GM21529 (cell line): ENCODE data around the gene PCGF5.
"Not testable (repeated sequence)": the region's sequence is repeated elsewhere in the genome, so short reads cannot be mapped to it uniquely, and the experiment has no call there.

Experiments used
- ATAC-seq: cut with Tn5 transposase; IDR thresholded peaks from one replicate; pipeline ENCODE4 v1.9.1; 2021; ENCODE audit not compliant: unreplicated experiment

Gene PCGF5

DNA sequence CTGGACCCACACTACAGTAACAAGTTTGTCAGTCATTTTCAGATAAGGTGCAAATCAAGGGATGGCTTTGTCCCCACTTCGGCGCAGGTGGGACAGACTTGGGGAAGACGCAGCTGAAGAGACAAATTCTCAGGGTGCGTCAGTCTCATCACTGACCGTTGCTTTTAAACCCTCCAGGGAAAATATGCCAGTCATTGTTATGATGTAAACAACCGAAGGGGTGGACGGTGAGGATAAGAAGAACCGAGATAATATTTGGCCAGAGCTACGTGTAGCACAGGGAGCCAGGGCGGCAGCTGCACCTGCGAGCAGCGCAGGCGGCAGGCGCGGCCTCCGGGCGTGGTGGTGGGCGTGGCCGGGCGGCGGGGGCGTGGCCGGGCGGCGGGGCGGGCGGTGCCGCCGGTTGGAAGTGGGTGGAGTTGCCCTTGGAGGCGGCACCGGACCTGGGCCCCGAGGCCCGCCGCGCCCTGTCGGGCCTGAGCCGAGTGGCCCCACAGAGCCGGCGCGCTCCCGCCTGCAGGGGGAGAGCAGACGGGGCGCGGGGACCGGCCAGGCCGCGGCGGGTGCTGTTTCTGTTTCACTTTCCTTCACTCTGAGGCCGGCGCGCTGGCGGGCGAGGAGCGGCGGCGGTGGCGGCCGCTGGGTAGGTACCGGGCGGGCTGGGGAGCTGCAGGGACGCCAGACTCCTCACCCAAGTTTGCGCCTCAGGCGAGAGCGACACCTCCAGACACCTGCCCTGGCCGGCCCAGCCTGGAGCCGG lies at the start of gene PCGF5:
PCGF5 (plus strand) TSS at position 470 of the 760 bp plus-strand sequence. CDS start 2,209 bp downstream, outside the sequence.
- peak; percentile 93 for ATAC-seq

DNA sequence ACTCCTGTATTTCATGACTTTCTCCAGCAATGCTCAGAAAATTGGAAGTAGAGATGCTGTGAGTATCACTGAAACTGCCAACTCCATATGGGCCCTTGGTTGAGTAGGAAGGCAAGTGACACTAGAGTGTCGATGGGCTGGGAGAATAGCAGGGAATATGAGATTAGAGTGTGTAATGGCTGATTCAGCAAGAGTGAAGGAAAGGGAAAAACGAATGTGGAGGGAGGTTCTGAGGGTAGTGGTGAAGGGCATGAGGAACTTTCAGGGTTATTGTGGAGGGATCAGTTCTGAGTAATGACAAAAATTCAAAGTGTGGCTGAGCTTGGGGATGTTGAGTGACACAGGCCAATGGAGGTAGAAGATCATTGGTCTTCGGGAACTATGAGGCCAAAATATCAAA lies 49.0 kb upstream of the PCGF5 start:
- ATAC-seq: no peak

DNA sequence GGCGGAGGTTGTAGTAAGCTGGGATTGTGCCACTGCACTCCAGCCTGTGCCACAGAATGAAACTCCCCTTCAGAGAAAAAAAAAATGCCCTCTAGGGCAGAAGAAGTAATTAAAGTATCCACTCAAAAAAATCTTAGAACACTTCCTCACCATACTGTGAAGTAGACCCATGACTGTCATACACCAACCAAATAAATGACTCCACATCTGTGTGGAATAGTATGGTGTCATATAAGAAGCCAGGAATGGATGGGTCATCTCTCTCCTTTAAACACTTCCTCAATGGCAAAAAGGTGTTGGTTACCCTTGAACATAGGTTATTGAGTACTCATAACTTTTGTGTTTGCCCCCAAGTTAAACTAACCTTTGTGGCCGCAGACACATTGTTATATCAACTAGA lies 48.1 kb upstream of the PCGF5 start:
- no peak for ATAC-seq

DNA sequence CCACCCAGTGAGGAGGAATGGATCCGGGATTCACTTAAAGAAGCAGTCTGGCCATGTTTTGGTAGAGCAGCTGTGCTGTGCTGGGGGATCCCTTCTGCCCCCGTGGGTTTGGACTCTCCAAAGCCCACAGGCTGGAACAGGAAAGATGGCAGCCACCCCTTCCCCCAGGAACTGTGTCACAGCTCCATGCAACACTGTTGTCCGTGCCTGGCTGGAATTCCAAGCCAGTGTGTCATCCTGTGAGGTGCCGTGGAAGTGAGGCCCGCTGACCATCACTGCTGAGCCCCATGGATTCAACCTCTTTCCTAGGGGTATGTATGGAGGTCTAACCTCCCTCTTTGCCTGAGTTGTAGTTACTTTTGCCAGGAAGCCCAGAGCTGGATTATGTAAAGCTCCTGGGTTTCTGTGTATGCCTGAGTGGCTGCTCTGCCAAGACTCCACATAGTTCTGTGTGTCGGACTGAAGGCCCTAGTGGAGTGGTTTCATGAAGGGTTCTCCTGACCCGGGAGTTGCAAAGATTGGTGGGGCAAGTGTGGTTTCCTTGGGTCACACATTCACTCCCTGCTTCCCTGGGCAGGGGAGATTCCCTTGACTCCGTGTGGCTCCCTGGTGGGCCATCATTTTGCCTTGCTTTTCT lies 35.1 kb upstream of the PCGF5 start:
- ATAC-seq: no peak

DNA sequence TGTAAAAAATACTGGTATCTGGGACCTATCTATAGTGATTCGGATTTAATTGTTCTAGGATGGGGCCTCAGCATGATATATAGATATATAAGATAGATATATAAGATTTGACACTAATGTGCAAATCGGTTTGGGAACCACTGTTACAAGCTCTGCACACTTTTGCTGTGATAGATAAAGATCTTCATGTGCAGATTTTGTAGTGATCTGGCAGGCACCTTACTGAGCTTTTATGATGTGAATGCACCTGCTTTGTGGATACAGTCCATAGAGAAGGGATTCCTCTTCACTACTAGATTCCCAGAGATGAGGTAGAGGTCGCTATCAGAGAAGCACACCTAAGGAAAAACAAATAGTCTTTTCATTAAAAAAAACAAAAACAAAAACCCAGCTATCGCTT lies 33.3 kb upstream of the PCGF5 start:
- ATAC-seq: no peak

DNA sequence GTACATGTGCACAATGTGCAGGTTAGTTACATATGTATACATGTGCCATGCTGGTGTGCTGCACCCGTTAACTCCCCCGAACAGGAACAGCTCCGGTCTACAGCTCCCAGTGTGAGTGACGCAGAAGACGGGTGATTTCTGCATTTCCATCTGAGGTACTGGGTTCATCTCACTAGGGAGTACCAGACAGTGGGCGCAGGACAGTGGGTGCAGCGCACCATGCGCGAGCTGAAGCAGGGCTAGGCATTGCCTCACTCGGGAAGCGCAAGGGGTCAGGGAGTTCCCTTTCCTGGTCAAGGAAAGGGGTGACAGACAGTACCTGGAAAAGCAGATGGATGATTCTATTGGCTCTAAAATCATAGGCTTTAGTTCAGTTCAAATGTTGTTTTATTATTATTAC lies 32.5 kb upstream of the PCGF5 start:
- not testable (repeated sequence) for ATAC-seq

DNA sequence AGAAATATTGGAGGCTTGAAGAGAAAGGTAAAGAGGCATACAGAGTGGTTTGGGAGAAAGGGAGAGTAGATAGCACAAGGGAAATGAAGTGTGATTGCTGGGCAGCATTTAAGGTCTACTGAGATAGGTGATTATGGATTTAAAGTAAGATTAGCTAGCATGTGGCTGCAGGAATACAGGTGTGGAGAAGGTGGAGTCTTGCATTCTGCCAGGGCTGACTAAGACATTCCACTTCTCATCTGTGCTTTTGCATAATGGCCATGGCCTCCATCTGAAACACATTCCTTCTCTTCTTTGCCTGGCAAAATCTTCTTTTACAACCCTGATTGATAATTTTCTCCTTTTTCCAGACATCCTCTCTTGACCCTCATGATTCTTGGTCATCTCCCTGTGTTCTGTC lies 31.6 kb upstream of the PCGF5 start:
- no peak for ATAC-seq

DNA sequence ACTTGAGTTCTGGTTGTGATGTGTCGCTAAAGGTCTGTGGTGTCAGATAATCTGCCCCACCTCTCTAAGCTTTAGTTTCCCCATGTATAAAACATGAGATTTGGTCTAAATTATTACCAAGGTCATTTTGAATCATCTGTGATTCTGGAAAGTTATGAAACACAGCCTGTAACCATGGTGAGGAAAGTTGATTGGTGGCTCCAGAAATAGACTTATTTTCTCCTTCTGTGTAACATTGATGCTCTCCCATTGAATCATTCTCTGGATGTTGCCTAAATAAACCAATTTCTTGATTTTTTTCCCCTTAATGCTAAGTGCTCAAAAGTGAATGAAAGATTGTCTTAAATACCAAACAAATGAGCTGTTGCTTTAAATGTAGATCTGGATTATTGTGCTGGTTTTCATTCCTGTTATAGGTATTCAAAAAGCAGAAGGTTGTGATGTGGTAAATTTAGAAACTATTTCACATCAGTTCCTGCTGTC lies 30.0 kb upstream of the PCGF5 start:
- no peak for ATAC-seq

DNA sequence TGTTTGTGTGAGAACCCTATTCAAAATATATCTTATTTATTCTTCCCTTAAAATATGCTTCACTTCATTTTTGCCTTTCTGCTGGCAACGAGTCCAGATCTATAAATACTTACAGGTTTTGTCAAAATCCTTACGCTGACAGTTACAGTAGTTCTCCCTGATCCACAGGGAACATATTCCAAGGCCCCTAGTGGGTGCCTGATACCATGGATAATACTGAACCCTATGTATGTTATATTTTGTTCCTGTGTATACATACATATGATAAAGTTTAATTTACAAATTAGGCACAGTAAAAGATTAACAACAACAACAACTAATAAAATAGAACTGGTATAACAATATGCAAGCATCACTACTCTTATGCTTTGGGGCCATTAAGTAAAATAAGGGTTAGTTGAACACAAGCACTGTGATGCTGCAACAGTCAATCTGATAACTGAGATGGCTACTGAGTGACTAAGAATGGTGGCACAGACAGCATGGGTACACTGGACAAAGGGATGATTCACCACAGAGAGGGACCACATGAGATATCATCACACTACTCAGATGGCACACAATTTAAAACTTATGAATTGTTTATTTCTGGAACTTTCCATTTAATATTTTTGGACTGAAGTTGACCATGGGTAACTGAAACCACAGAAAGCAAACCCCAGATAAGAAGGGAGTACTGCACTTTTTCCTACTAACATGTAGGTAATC lies 29.4 kb upstream of the PCGF5 start:
- ATAC-seq: peak; percentile 75

DNA sequence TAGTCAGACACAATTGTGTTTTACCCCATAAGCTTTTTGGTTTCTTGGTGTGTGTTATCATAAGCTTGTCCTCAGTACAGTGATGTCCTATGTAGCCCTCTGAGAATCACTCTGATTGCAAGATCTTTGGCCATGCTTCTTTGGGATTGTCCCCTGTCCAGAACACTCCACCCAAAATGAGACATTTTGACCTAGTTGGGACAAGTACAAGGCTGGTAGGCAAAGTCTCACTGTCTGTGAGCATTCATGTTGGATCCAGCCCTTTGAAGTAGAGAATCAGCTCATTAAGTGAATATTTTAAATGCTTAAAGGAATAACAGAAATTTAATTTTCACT lies 28.9 kb upstream of the PCGF5 start:
- no peak for ATAC-seq

DNA sequence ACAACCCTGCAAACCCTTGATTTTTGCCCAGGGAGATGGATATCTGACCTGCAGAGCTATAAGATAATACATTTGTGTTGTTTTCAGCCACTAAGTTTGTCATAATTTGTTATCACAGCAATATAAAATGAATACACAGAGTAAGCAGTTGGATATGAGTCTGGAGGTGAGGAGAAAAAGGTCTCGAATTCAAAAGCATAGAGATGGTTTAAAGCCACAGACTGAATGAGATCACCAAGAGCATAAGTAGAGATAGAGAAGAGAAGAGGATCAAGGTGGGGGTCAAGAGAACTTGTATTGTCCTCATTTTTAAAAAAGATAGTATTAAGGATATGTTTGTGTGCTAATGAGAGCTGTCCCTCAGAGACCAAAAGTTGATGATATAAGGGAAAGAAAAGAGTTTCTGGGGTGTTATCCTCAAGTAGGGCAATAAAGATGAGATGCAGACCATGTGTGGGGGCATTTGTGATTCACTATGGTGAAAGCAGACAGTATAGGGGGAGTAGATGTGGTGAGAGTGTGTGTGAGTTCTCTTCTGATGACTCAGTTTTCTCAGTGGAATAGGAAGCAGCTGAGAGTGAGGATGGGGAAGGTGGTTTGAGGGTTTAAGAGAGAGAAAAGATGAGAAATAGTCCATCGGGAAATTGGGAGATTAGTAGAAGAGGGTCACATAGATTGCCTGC lies 25.8 kb upstream of the PCGF5 start:
- ATAC-seq: no peak

DNA sequence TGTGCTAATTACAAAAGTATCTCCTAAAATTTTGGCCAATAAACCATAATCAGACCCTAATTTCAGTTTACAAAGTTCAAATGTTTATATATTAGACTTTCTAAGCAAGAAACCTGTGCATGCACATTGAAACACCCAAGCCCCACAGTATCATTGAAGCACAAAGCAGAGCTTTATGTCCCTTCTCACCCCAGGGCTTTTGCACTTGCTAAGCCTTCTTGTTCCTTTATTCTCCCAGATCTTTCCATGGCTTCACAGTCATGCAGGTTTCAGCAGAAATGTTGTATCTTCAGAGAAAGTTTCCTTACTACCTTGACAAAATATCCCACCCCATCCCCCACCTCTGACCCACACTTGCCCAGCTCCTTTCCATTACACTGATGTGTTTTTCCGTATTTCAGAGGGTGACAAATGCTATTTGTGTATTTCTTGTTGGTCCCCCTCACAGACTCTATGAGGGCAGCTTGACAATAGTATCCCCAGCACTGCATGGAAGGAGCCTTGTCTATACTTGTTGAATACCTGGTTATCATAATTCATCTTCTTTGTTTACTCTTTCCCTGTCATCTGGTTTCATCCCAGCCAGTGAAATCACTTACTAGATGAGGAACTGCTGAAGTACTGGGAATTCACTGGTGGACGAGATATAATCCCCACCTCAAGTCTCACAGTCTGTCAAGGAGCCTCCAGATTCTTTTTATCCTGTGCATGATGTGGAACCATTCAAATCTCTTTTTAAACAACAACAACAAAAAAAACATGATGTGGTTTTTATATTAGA lies 24.0 kb upstream of the PCGF5 start:
- ATAC-seq: no peak

DNA sequence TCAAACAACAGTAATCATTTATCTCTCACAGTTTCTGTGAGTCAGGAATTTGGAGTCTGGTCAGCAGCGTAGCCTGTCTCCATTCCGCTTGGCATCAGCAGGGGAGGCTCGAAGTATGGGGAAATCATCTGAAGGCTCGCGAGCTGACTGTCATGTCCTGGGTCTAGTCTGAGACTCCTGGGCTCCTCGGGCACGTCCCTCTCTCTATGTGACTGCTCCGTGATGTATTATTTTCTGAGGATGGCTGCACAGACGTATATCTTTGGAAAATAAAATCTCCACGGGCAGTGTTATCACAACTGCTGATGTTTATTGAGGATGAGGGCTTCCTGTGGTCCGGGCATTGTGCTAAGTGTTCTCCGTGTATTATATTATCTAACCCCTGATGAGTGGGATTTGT lies 23.3 kb upstream of the PCGF5 start:
- no peak for ATAC-seq

DNA sequence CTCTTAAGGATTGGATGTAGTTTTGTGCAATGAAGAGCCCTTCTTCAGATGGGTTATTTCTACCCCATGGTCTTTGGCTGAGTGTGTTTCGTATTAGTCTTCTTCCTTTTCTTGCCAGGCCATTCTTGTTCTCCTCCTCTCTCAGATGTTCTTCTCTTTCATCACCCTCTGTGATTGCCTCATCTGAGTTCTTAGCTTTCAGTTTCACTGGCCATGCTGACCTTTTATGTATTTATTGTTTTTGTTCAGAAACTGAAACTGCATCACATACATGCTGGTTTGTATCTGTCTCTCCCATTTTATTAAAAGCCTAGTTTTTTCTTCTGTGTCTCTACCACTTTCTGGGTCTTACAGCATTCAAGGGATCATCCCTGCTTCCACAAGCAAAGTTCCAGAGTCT lies 21.7 kb upstream of the PCGF5 start:
- peak; percentile 74 for ATAC-seq

DNA sequence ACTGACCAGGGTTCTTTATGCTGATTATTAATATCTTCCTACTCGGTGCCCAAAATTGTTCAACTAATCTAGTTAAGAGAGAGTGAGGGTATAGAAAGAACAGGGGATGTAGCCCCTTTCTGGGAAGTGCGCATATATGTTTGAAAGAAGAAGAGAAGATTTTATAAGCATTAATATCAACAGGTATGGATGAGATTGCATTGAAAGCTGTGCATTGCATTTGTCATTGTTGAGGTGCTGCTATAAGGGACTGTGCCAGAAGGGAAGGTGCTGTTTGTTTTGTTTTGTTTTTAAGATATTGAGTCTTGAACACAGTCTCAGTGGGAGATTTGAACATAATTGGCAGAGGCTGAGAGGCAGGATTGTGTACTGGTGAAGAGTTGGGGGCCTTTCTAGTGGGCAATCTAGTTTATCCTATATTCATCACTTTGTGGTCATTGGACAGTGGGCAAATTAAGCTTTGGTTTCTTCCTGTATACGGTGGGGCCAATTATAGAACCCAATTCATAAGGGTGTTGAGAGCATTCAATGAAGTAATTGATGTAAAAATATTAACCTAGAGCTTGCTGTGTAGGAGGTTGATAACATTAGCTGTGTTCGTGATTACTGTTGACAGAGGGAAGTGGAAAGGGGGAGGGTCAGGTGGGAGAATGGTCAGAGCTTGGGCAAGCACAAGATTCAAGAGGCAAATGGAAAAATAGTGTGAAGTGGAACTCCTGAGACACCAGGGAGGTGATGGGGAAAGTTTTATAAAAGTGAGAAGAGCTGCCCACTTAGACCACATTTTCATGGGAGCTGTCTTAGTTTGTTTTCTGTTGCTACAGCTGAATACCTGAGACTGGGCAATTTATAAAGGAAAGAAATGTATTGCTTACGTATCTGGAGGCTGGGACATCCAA lies 19.9 kb upstream of the PCGF5 start:
- no peak for ATAC-seq

DNA sequence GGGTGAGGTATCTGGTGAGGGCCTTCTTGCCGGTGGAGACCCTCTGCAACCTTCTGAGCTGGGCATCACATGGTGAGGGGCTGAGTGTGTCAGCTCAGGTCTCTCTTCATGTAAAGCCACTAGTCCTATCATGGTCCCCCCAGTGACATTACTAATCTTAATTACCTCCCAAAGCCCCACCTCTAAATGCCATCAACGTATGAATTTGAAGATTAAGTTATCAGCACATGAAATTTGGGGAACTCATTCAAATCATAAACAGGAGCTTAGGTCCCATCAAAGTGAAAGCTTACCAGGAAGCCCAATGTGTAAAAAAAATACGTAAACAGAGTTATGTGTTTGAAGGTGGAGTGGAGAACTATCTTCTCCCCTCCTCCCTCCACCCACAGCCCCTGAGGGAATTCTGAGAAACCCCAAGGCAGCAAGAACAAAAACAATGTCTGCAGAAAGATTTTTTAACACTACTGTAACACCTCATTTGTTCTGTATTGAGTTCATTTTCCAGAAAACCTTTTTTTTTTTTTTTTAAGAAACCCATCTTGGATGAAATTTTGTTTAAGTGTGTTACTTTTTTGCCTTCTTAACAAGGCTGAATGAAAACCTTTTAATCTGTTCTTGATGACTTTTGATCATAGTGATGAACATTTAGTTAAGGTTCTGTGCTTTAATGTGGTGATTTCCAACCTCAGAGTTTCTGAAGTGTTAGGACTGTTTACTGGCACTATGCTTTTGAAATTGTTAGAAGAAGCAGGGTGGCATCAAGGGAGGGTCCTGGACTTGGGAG lies 19.1 kb upstream of the PCGF5 start:
- peak; percentile 48 for ATAC-seq

DNA sequence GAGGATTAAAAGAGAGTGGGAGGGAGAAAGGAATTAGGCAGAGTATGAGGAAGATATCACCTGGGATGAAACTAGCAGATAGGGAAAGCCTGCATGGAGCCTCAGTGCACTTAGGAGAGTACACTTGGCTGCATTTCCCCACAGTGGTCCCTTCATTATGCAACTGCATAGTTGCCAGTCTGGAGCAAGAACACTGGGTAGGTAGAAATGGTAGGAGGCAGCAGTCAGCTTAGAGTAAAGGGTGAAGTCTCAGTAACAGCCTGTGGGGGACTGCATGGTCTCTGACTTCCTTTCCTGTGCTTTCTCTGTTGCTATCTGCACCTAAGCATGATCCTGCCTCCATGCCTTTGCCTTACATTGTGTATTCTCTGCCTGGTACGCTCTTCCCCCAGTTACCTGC lies 14.0 kb upstream of the PCGF5 start:
- ATAC-seq: peak; percentile 49

DNA sequence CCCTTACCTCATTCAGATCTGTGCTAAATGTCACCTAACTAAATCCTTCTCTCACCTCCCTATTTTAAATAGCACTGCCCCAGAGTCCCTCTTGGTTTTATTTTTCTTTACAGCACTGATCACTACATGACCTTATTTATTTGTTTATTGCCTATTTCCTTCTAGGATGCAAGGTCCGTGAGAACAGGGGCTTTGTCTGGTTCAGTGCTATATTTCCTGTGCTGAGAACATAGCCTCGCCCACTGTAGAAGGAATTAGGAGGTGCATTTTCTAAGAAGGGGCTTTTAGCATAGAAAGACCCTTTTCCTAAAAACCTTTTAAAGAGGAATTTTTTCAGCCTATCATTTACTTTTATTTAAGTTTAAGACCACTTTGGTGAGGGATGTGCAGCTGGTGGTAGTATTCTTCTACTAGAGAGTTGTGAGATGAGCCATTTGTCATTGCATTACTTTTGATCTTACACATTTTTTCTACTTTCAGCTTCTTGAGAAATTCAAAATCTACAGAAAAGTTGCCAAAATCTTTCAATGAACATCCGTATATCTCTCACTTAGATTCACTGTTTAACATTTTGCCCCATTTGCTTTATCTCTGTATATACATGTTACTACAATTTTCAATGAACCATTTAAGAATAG lies 13.5 kb upstream of the PCGF5 start:
- peak; percentile 14 for ATAC-seq
